HTR-8/SVneo (cell line): ENCODE data around the gene CHMP5.
"Not testable (repeated sequence)": the region's sequence is repeated elsewhere in the genome, so short reads cannot be mapped to it uniquely, and the experiment has no call there.

ENCODE experiments used
- DNase-seq: peaks from one replicate; pipeline ENCODE4 v3.0.0; 2011; ENCODE audit warnings: low spot score, mixed read lengths; ENCODE audit not compliant: insufficient read length
- FAIRE-seq: peaks from 2 replicates; lab custom pipeline; 2011; peaks lifted over from hg19 to GRCh38; lab: Jason Lieb, UNC

CHMP5 gene

DNA sequence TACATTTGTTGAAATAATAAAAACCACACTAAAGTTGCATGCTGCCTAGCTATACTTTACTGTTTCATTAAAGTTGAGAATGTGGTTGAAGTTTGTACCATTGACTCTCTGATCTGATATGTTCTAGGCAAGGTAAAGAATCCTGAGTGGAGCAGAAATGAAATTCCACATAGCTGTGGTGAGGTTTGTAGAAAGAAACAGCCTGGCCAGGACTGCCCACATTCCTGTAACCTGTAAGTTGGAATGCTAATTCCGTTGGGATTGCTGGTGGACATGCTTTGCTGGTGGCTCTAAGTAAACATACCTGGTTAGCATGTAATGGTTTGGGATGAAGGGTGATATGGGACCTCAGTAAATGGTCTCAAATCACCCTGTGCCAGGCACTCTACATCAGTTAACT is 42.2 kb downstream of the CHMP5 start:
- FAIRE-seq: no peak

GRCh38 chr9:33309903-33310302 is 45.1 kb downstream of the CHMP5 start:
- DNase-seq (no peak), FAIRE-seq (no peak)

More for the DNA sequence above, 42.2 kb downstream of the CHMP5 start:
- no peak for DNase-seq

- DNase-seq (no peak), FAIRE-seq (no peak)
Measured at GRCh38 chr9:33310748-33311147, 45.9 kb downstream of the CHMP5 start.

DNA sequence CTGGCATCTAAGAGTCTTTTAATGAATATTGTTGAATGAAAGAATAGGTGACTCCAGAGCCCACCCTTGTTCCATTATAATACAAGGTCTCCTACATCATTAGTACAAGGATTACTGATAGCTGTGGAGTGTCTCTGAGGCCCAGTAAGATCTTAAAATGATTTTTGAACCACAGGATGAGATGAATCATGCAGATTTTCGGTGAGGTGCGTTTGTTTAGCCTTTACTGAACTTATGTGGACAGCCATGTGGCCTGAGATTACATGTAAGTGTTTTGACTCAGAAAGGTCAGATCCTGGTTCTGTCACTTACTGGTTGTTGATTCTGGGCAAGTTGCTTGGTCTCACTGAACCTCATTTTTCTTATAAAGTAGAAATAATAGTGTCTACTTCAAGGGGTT is 47.1 kb downstream of the CHMP5 start:
- FAIRE-seq: no peak
- DNase-seq: no peak

GRCh38 chr9:33315371-33315770 is 50.5 kb downstream of the CHMP5 start:
- FAIRE-seq (no peak), DNase-seq (no peak)

DNA sequence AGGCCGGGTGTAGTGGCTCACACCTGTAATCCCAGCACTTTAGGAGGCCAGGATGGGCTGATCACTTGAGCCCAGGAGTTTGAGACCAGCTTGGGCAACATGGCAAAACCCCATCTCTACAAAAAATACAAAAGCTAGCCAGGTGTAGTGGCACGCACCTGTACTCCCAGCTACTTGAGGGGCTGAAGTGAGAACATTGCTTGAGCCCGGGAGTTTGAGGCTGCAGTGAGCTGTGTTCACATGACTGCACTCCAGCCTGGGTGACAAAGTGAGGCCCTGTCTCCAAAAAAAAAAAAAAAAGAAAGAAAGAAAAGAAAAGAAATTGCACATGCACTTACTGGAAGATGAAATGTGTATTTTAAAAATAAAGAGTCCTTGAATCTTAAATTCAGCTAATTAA is 52.3 kb downstream of the CHMP5 start:
- not testable (repeated sequence) for DNase-seq, FAIRE-seq

DNA sequence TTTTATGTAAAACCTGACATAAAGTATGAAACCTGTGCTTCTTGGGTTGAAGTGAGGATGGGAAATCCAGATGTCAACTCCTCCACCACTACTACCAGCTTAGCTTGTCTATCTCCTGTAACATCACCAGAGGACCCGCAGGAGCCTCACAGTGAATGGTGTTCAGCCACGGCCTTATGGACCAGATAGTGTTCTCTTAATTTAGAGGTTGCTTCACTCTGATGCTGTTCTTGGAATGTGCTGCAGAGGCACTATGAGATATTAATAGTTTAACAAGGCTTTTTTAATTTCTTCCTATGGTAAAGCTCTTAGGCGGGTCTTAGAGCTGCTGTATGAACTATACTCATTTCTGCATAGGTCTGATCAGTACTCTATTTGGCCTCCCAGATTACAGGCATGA is 53.4 kb downstream of the CHMP5 start:
- DNase-seq (no peak), FAIRE-seq (no peak)

GRCh38 chr9:33318781-33319180 is 53.9 kb downstream of the CHMP5 start:
- FAIRE-seq: no peak
- no peak for DNase-seq

DNA sequence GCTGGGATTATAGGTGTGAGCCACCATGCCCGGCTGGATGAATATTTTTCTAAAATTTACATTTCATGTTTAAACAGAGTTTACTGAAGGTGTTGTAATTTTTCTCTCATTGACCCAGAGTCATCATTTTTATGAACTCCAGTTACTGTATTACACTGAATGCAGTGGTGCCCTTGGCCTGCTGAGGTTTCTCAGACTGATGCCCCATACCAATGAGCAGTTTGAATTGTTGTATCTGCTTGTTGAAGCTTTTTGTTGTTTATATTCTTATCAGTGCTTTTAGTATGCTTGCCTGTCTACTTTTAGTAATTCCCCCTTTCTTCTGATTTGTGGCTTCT is 55.4 kb downstream of the CHMP5 start:
- DNase-seq (peak; percentile 10), FAIRE-seq (no peak)

DNA sequence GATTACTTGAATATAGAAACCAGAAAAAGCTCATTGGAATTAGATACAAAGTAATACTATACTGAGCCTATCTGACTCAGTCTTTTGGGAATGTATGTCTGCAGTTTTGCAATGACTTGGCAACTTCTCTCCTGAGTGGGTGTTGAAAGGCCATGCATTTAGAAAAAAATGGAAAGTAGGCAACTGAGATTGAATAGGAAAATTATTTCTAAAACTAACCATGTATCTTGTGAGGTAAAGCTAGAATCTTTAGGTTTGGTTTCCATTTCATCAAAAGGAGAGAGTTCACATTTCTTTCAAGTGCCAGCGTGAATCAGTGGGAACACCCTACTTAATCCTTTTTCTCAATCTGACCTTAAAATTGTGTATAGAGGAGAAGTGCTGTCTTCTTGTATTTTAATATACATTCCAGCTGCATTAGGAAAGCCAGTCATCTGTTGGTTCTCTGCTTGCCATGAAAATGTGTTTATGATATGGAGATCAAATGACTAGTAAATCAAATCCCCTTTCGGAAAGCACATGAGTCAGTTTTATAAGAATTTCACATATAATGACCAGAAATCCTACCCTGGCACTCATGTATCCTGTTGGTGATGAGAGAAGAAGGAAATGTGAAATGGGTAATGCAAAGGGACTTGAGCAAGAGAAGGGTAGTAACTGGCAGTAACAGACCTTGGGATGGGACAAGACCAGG is 55.9 kb downstream of the CHMP5 start:
- DNase-seq (peak; percentile 56), FAIRE-seq (no peak)

- FAIRE-seq (no peak), DNase-seq (peak; percentile 76)
Measured at GRCh38 chr9:33329117-33329563, 64.3 kb downstream of the CHMP5 start.

DNA sequence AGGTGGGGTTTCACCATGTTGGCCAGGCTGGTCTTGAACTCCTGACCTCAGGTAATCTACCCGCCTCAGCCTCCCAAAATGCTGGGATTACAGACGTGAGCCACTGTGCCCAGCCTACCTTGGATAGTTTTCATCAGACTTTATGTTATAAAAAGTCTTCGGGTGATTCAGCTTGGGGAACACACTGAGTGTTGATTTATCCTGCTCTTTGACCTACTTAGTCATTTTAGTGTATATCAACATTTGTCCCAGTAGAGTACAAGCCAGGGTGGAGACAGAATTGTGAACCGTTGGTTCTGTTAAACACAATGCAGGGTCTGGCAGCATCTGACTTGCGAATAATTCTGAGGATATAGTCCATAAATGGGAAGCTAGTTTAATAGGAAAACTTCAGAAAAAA is 65.1 kb downstream of the CHMP5 start:
- FAIRE-seq: no peak

DNA sequence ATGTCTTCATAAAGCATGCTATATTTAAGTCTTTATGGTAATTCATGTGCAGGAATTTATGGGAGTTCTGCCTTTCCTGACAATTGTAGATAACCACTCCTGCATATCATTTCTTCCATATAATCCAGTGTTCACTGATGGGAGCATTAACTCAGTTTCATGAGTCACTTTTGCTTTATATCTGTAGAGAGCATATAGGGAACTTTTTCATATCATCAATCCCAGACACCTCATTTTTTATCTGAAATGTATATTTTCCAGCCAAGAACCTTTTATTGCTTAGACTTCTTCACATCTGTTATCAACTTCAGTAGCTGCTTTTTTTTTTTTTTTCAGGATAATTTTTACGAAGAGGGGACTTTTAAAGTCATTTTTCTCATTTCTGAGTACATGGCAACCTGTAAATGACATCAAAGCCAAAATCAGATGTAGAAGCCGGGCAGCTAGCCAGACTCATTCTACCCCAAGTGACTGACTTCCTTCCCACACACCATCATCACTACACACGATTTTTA is 66.6 kb downstream of the CHMP5 start:
- FAIRE-seq (no peak), DNase-seq (no peak)

More for the DNA sequence above, 65.1 kb downstream of the CHMP5 start:
- DNase-seq: no peak
